K562 (cell line): ENCODE results near the gene FA2H. TPM values are rescaled to one million over a fixed set of nuclear protein-coding genes. Genes with fewer than 3 reads are reported as not detected.
A peak's percentile ranks its signal among the peaks of the same experiment; 100 is the strongest.

Experiments
- ATF1 ChIP-seq, 2 experiments: fragments of 450-650 bp in 1 of 2; IDR thresholded peaks; 2 replicates each; pipeline ENCODE4 v1.6.1; 2016; ENCODE audit warnings: missing compliant biosample characterization in 1 of 2, missing genetic modification characterization in 1 of 2
- CGGBP1 ChIP-seq: fragments of 250-450 bp; sonication (Bioruptor Pico); IDR thresholded peaks from 2 replicates; pipeline ENCODE4 v1.9.0; 2021; ENCODE audit warnings: mild to moderate bottlenecking
- DMBX1 ChIP-seq: fragments of 250-450 bp; sonication (Bioruptor Pico); IDR thresholded peaks from 2 replicates; pipeline ENCODE4 v1.8.0; 2022; ENCODE audit warnings: inconsistent platforms, mild to moderate bottlenecking, moderate library complexity, borderline replicate concordance
- E2F6 ChIP-seq, 2 experiments: IDR thresholded peaks; 2 replicates each; pipeline ENCODE4 v1.6.1; 2011; ENCODE audit warnings: borderline replicate concordance in 1 of 2, control low read depth in 1 of 2, low read depth in 1 of 2, low read length in 1 of 2, mild to moderate bottlenecking in 1 of 2, mixed read lengths in 1 of 2, moderate library complexity in 1 of 2; ENCODE audit not compliant: insufficient read depth in 1 of 2, insufficient read length in 1 of 2, poor library complexity in 1 of 2, severe bottlenecking in 1 of 2; ENCODE audit errors: extremely low read depth in 1 of 2
- ESRRA ChIP-seq: fragments of 450-650 bp; IDR thresholded peaks from 2 replicates; pipeline ENCODE4 v1.6.1; 2014; ENCODE audit warnings: low read depth, mild to moderate bottlenecking, moderate library complexity, borderline replicate concordance
- EWSR1 ChIP-seq: fragments of 450-650 bp; IDR thresholded peaks from 2 replicates; pipeline ENCODE4 v1.6.1; 2018; ENCODE audit warnings: borderline replicate concordance, mild to moderate bottlenecking, low read depth, moderate library complexity; ENCODE audit not compliant: partially characterized antibody
- HNRNPH1 ChIP-seq: fragments of 200-400 bp; formaldehyde crosslinking; optimal IDR thresholded peaks from 2 replicates; pipeline ENCODE3; 2017; ENCODE audit warnings: low read depth, mild to moderate bottlenecking, low read length, moderate library complexity
- ID3 ChIP-seq, 2 experiments: fragments of 250-450 bp in 1 of 2; fragments of 450-650 bp in 1 of 2; sonication (Bioruptor Pico) in 1 of 2; IDR thresholded peaks; 2 replicates each; pipeline versions ENCODE4 v1.6.1 to v1.8.0; 2016 to 2021; ENCODE audit warnings: mild to moderate bottlenecking in 2 of 2, moderate library complexity in 2 of 2, missing compliant biosample characterization in 1 of 2, missing genetic modification characterization in 1 of 2
- NR2C1 ChIP-seq, 2 experiments: fragments of 450-650 bp; IDR thresholded peaks; 2 replicates each; pipeline ENCODE4 v1.6.1; 2017; ENCODE audit warnings: mild to moderate bottlenecking in 2 of 2, antibody characterized with exemption in 1 of 2, inconsistent platforms in 1 of 2, missing compliant biosample characterization in 1 of 2, missing genetic modification characterization in 1 of 2
- NUFIP1 ChIP-seq: fragments of 450-650 bp; IDR thresholded peaks from 2 replicates; pipeline ENCODE4 v1.6.1; 2018; ENCODE audit not compliant: partially characterized antibody
- PATZ1 ChIP-seq: fragments of 250-450 bp; sonication (Bioruptor Pico); IDR thresholded peaks from 2 replicates; pipeline ENCODE4 v1.5.0; 2020; ENCODE audit warnings: mild to moderate bottlenecking, borderline replicate concordance
- RFX5 ChIP-seq: IDR thresholded peaks from 2 replicates; pipeline ENCODE4 v1.6.1; 2011; ENCODE audit warnings: low read depth, mild to moderate bottlenecking, improper control_type of control experiment, low read length
- TBL1XR1 ChIP-seq, 2 experiments: IDR thresholded peaks; 2 replicates each; pipeline ENCODE4 v1.6.1; 2012; ENCODE audit warnings: improper control_type of control experiment in 2 of 2, low read length in 2 of 2, mild to moderate bottlenecking in 1 of 2
- ZFP30 ChIP-seq: fragments of 250-450 bp; sonication (Bioruptor Pico); IDR thresholded peaks from 2 replicates; pipeline ENCODE4 v1.8.0; 2022; ENCODE audit warnings: moderate library complexity, mild to moderate bottlenecking, inconsistent platforms, borderline replicate concordance
- ZKSCAN1 ChIP-seq: fragments of 150-350 bp; IDR thresholded peaks from 2 replicates; pipeline ENCODE4 v1.6.1; 2016; ENCODE audit warnings: low read depth, low read length
- ZNF121 ChIP-seq: sonication (generic); formaldehyde crosslinking; conservative IDR thresholded peaks from 2 replicates; pipeline ENCODE4 v1.8.0; 2022; ENCODE audit warnings: missing genetic modification reagents
- polyA plus RNA-seq, 8 experiments: library from polyadenylated mRNA; depleted of rRNA in 4 of 8; stranded (reverse) in 5 of 8; unstranded in 3 of 8; fragments of >200 nt; fragmentation: Nextera tagmentation in 2 of 8; fragmentation: Illumina TruSeq in 1 of 8; extraction: Ambion mirVana in 2 of 8; extraction: Trizol in 1 of 8; gene quantifications; 2 replicates each; pipeline versions ENCODE4 v1.2.1 to v1.2.3, GENCODE V29; 2011 to 2014; ENCODE audit warnings: inconsistent platforms in 1 of 8, missing spikeins in 1 of 8
- total RNA-seq, 7 experiments: library from RNA; depleted of rRNA in 6 of 7; stranded (reverse); fragments of >200 nt in 6 of 7; fragmentation: Illumina TruSeq in 2 of 7; extraction: Trizol in 2 of 7; gene quantifications; 2 replicates each; pipeline versions ENCODE4 v1.2.1 to v1.2.3, GENCODE V29; 2011 to 2021; ENCODE audit warnings: low replicate concordance in 1 of 7

The FA2H gene
- total and polyA plus RNA-seq, 9 of the 15 experiments (the other 6 are each of a cell fraction or from before 2014, with no cell fraction given): not detected

- TF ChIP-seq CGGBP1 (no peak), RFX5 (0 out of 2 replicates have a peak, but pooled peaks have one; percentile 54), NR2C1 (IDR thresholded peaks at IDR 0.05) (no peak), NR2C1 (tag; IDR thresholded peaks at IDR 0.05) (no peak), PATZ1 (CRISPR knock-in tag) (no peak), E2F6 (IDR thresholded peaks at IDR 0.05; ENCODE audit: borderline replicate concordance in 1 of 2, extremely low read depth in 1 of 2, insufficient read depth in 1 of 2, insufficient read length in 1 of 2, low read depth in 1 of 2, low read length in 1 of 2, poor library complexity in 1 of 2, severe bottlenecking in 1 of 2) (no peak), TBL1XR1 (IDR thresholded peaks at IDR 0.05; ENCODE audit: low read length in 2 of 2) (no peak), EWSR1 (no peak), ZFP30 (CRISPR knock-in tag) (no peak), NUFIP1 (no peak), DMBX1 (CRISPR knock-in tag) (no peak), ZKSCAN1 (0 out of 2 replicates have a peak, but pooled peaks have one; percentile 46), ATF1 (CRISPR knock-in tag; IDR thresholded peaks at IDR 0.05) (no peak), ATF1 (tag; IDR thresholded peaks at IDR 0.05) (peak; percentile 61), HNRNPH1 (no peak), ID3 (CRISPR knock-in tag; IDR thresholded peaks at IDR 0.05) (no peak), ID3 (tag; IDR thresholded peaks at IDR 0.05) (no peak), ZNF121 (CRISPR knock-in tag) (no peak), ESRRA (0 out of 2 replicates have a peak, but pooled peaks have one; percentile 25)
These were observed 30.8 kb downstream of the FA2H start (continued) for GRCh38 chr16:74743668-74744299.
